HepG2 (cell line): ENCODE measurements around the gene MSI2. TPM values are rescaled to one million over a fixed set of nuclear protein-coding genes. Genes with fewer than 3 reads are reported as not detected.

ENCODE experiments used
- AHR ChIP-seq: IDR thresholded peaks from 2 replicates; pipeline ENCODE4 v1.6.1; 2018; ENCODE audit warnings: missing genetic modification reagents, missing compliant biosample characterization
- FUBP1 ChIP-seq: sonication (generic); formaldehyde crosslinking; IDR thresholded peaks from 2 replicates; pipeline ENCODE4 v1.5.1; 2020; ENCODE audit warnings: missing genetic modification reagents, mild to moderate bottlenecking, borderline replicate concordance
- HNRNPK ChIP-seq: fragments of 200-400 bp; formaldehyde crosslinking; IDR thresholded peaks from 2 replicates; pipeline ENCODE4 v1.6.1; 2018; ENCODE audit warnings: low read length, low read depth, moderate library complexity, mild to moderate bottlenecking; ENCODE audit not compliant: poor library complexity, severe bottlenecking
- KIAA2018 ChIP-seq: sonication (generic); formaldehyde crosslinking; IDR thresholded peaks from 2 replicates; pipeline ENCODE4 v1.5.0; 2020; ENCODE audit warnings: mild to moderate bottlenecking, missing genetic modification reagents, borderline replicate concordance
- KLF15 ChIP-seq: sonication (generic); formaldehyde crosslinking; IDR thresholded peaks from 2 replicates; pipeline ENCODE4 v1.8.1; 2023; ENCODE audit warnings: borderline replicate concordance, mild to moderate bottlenecking, inconsistent platforms, missing genetic modification reagents, mixed read lengths
- RCOR2 ChIP-seq: IDR thresholded peaks from 2 replicates; pipeline ENCODE4 v1.6.1; 2016; ENCODE audit warnings: missing biosample characterization, missing genetic modification reagents
- SRSF4 ChIP-seq: fragments of 200-400 bp; formaldehyde crosslinking; IDR thresholded peaks from one replicate; pipeline ENCODE4 v1.6.1; 2018; ENCODE audit warnings: mild to moderate bottlenecking, low read depth, low read length, moderate library complexity; ENCODE audit not compliant: poor library complexity, severe bottlenecking
- ZFY ChIP-seq: sonication (generic); formaldehyde crosslinking; IDR thresholded peaks from 2 replicates; pipeline ENCODE4 v1.4.0; 2020; ENCODE audit warnings: missing genetic modification reagents
- ZMAT5 ChIP-seq: sonication (generic); formaldehyde crosslinking; IDR thresholded peaks from 2 replicates; pipeline ENCODE4 v1.5.0; 2020; ENCODE audit warnings: mild to moderate bottlenecking, low read depth, missing genetic modification reagents, borderline replicate concordance
- ZNF138 ChIP-seq: sonication (generic); formaldehyde crosslinking; IDR thresholded peaks from 2 replicates; pipeline ENCODE4 v1.5.0; 2020; ENCODE audit warnings: mild to moderate bottlenecking, low read depth, missing genetic modification reagents
- ZNF256 ChIP-seq: sonication (generic); formaldehyde crosslinking; conservative IDR thresholded peaks from 2 replicates; pipeline ENCODE4 v1.4.0; 2020; ENCODE audit warnings: missing genetic modification reagents
- ZNF274 ChIP-seq: sonication (generic); formaldehyde crosslinking; IDR thresholded peaks from 2 replicates; pipeline ENCODE4 v1.5.1; 2020; ENCODE audit warnings: mild to moderate bottlenecking, missing genetic modification reagents
- ZNF326 ChIP-seq: sonication (generic); formaldehyde crosslinking; IDR thresholded peaks from 2 replicates; pipeline ENCODE4 v1.4.0; 2020; ENCODE audit warnings: missing genetic modification reagents, borderline replicate concordance
- ZNF430 ChIP-seq: sonication (generic); formaldehyde crosslinking; IDR thresholded peaks from 2 replicates; pipeline ENCODE4 v1.9.0; 2021; ENCODE audit warnings: mild to moderate bottlenecking, missing genetic modification reagents
- ZNF441 ChIP-seq: sonication (generic); formaldehyde crosslinking; IDR thresholded peaks from 2 replicates; pipeline ENCODE4 v1.7.0; 2021; ENCODE audit warnings: missing genetic modification reagents, borderline replicate concordance
- ZNF576 ChIP-seq: sonication (generic); formaldehyde crosslinking; IDR thresholded peaks from 2 replicates; pipeline ENCODE4 v1.4.0; 2020; ENCODE audit warnings: mild to moderate bottlenecking, missing genetic modification reagents
- ZNF709 ChIP-seq: sonication (generic); formaldehyde crosslinking; IDR thresholded peaks from 2 replicates; pipeline ENCODE4 v1.5.0; 2020; ENCODE audit warnings: mild to moderate bottlenecking, missing genetic modification reagents
- ZNF720 ChIP-seq: sonication (generic); formaldehyde crosslinking; IDR thresholded peaks from 2 replicates; pipeline ENCODE4 v1.4.0; 2020; ENCODE audit warnings: missing genetic modification reagents
- polyA plus RNA-seq, 8 experiments: library from polyadenylated mRNA; depleted of rRNA in 3 of 8; stranded (reverse) in 7 of 8; unstranded in 1 of 8; fragments of >200 nt; fragmentation: Illumina TruSeq in 4 of 8; extraction: Trizol in 4 of 8; gene quantifications; 2 replicates each; pipeline versions ENCODE4 v1.2.1 to v1.2.3, GENCODE V29; 2011 to 2016; ENCODE audit warnings: low read depth in 4 of 8, missing spikeins in 1 of 8, mixed read lengths in 1 of 8; ENCODE audit not compliant: insufficient read depth in 1 of 8
- total RNA-seq, 5 experiments: library from RNA; depleted of rRNA; stranded (reverse); fragments of >200 nt; fragmentation: Illumina TruSeq; extraction: Trizol; gene quantifications; 2 replicates each; pipeline ENCODE4 v1.2.3, GENCODE V29; 2016; ENCODE audit warnings: low read depth in 1 of 5

Gene MSI2
- total and polyA plus RNA-seq, 2 of the 13 experiments (the other 11 are each of a cell fraction or from before 2014, with no cell fraction given) = 77.5 to 78.4 TPM

GRCh38 chr17:57257895-57258851 is 1.9 kb downstream of the MSI2 start (continued):
- TF ChIP-seq ZFY (CRISPR knock-in tag) = peak; percentile 21; the same call in 1 of the 2 replicates
- no peak for TF ChIP-seq KIAA2018
- no peak for TF ChIP-seq FUBP1 (CRISPR knock-in tag)
- TF ChIP-seq AHR = no peak
- TF ChIP-seq ZNF430 (CRISPR knock-in tag) = no peak
- TF ChIP-seq KLF15 (CRISPR knock-in tag) = no peak
- no peak for TF ChIP-seq ZNF274 (CRISPR knock-in tag)
- no peak for TF ChIP-seq ZNF709
- TF ChIP-seq ZNF576 (CRISPR knock-in tag) = 0 out of 2 replicates have a peak, but pooled peaks have one; percentile 19
- no peak for TF ChIP-seq SRSF4
- no peak for TF ChIP-seq ZNF720 (CRISPR knock-in tag)
- peak; percentile 38 for TF ChIP-seq HNRNPK
- no peak for TF ChIP-seq ZNF138
- TF ChIP-seq ZNF256 = no peak
- TF ChIP-seq ZNF441 = no peak
- TF ChIP-seq RCOR2 (CRISPR knock-in tag) = no peak
- no peak for TF ChIP-seq ZMAT5 (CRISPR knock-in tag)
- TF ChIP-seq ZNF326 (CRISPR knock-in tag) = no peak
